Stimulated activated naive CD8-positive, alpha-beta T cell treated with anti-CD3 and anti-CD28 coated beads, Interleukin-15, amount 100 ng/mL, for 72 hours (primary cell): ENCODE data around the gene CEP55.

Experiments used
- ATAC-seq: fragments of 150-1000 bp; cut with Tn5 transposase; 2 replicates; pipeline ENCODE4 v1.10.0; 2021; ENCODE audit warnings: mild to moderate bottlenecking, moderate library complexity
- DNase-seq, 2 donors: peaks; one replicate each; pipeline ENCODE4 v3.0.0; 2021 to 2022
- H3K27ac Mint-ChIP-seq, 2 donors: one replicate each; pipeline ENCODE4 v1.8.0; 2022; ENCODE audit warnings: mild to moderate bottlenecking in 2 of 2, mixed read lengths in 2 of 2, moderate library complexity in 2 of 2
- H3K27me3 Mint-ChIP-seq: one replicate; pipeline ENCODE4 v1.8.0; 2022; ENCODE audit warnings: mixed read lengths
- H3K4me1 Mint-ChIP-seq: one replicate; pipeline ENCODE4 v1.8.0; 2022; ENCODE audit warnings: mild to moderate bottlenecking, mixed read lengths
- H3K4me3 Mint-ChIP-seq, 2 donors: one replicate each; pipeline ENCODE4 v1.8.0; 2022; ENCODE audit warnings: mild to moderate bottlenecking in 2 of 2, mixed read lengths in 2 of 2, moderate library complexity in 1 of 2
- H3K9me3 Mint-ChIP-seq, 2 donors: one replicate each; pipeline ENCODE4 v1.8.0; 2022; ENCODE audit warnings: mixed read lengths in 2 of 2

CEP55 gene

DNA sequence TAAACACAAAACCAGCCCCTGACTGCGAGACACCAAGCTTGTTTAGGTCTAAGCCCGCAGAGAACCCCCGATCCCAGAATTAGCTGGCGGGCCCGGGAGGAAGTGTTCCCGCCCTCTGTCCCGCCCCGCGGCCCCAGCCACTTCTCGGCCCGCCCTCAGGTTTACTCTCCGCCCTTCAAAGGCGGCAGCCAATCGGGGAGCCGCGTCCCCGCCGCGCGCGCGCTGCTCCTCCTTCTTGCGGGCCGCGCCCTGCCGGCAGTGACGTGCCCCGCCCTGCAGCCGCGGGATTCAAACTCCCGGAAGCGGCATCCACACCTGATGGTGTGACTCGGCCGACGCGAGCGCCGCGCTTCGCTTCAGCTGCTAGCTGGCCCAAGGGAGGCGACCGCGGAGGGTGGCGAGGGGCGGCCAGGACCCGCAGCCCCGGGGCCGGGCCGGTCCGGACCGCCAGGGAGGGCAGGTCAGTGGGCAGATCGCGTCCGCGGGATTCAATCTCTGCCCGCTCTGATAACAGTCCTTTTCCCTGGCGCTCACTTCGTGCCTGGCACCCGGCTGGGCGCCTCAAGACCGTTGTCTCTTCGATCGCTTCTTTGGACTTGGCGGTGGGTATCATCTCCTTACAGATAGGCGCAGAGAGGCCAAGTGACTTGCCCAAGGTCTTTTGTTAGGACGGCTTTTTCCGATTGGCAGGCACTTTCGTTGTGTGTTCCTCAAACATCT lies at the start of gene CEP55:
Gene CEP55, plus strand, starts transcription at position 291 of the 720 bp plus-strand sequence. CDS start 3,440 bp downstream, outside the sequence.
- Mint-ChIP-seq H3K4me3 (peak within 1 kb of the TSS; percentile 91 to 92), H3K4me1 (peaks cover 42% of the 10 kb centered on the region)
- peak; percentile 99 for ATAC-seq

DNA sequence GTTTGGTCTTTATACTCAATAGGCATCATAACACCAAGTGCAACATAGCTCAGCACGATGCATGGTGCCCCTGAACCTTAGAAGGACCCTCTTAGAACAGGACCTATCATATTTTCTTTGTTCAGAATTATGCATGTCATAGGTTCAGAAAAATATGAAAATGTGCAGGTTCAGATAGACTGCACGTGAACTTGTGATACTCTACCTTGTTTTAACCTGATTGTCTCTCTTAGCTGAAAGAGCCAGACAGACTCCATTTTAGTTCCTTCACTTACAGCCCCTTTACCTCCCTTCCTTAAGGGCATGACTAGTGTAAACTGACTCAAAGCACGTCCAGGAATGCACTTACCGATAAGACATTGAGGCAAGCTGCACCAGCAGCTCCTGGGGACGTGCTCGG lies 49.4 kb upstream of the CEP55 start:
- no peaks in the 10 kb centered on the region for H3K27me3 Mint-ChIP-seq
- H3K4me1 Mint-ChIP-seq, result peaks cover 10% of the 10 kb centered on the region

More for the DNA sequence above, at the start of gene CEP55:
- H3K27me3 Mint-ChIP-seq, result peaks cover 17% of the 10 kb centered on the region
- peak; percentile 94 to 96 for DNase-seq
- no peaks in the 10 kb centered on the region for H3K9me3 Mint-ChIP-seq
- H3K27ac Mint-ChIP-seq, result peak within 1 kb of the TSS; percentile 92 to 94

GRCh38 chr10:93447970-93448369 lies 48.4 kb upstream of the CEP55 start:
- ATAC-seq (no peak), DNase-seq (no peak)
- Mint-ChIP-seq H3K4me3 (no peak overlapping the region), H3K4me1 (peaks cover 13% of the 10 kb centered on the region), H3K27ac (no peak overlapping the region), H3K9me3 (no peaks in the 10 kb centered on the region), H3K27me3 (no peaks in the 10 kb centered on the region)

More for the DNA sequence above, 49.4 kb upstream of the CEP55 start:
- no peak overlapping the region for H3K27ac Mint-ChIP-seq
- ATAC-seq (no peak), DNase-seq (no peak)
- H3K9me3 Mint-ChIP-seq, result no peaks in the 10 kb centered on the region
- H3K4me3 Mint-ChIP-seq, result no peak overlapping the region

DNA sequence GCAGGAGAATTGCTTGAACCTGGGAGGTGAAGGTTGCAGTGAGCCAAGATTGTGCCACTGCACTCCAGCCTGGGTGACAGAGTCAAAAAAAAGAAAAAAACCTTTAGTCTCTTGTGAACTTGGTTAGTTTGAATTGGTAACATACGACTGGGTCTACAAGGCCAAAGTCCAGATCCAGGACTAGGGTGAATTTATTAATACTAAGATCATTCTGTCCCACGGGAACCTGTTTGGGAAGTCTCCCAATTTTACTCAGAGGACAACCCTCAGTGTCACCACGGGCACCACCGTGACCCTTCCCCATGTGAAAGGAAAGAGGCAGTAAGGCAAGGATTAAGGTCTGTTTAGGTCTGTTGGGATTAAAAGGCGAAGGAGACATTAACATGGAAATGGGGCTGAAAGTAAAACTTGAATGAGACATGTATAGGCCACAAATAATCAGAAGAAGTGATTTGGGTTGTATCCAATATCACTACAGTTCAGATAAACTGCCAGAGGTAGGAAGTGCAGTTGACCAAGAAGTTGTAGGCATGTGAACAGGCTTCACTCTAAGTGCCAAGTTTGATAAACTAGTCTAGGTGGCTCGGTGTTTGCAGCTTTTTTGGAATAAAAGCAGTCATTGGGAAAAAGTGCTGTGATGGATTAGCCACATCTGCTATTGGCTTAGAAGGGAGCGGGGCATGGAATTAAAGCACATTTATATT lies 45.0 kb upstream of the CEP55 start:
- Mint-ChIP-seq H3K9me3 (no peaks in the 10 kb centered on the region), H3K27ac (no peak overlapping the region), H3K27me3 (no peaks in the 10 kb centered on the region)

GRCh38 chr10:93452143-93452542 lies 44.3 kb upstream of the CEP55 start:
- Mint-ChIP-seq H3K4me3 (no peak overlapping the region), H3K27me3 (no peaks in the 10 kb centered on the region), H3K27ac (no peak overlapping the region), H3K4me1 (peaks cover 13% of the 10 kb centered on the region), H3K9me3 (no peaks in the 10 kb centered on the region)
- ATAC-seq (peak; percentile 81), DNase-seq (peak; percentile 5 to 34)

More for the DNA sequence above, 45.0 kb upstream of the CEP55 start:
- DNase-seq (no peak), ATAC-seq (no peak)
- no peak overlapping the region for H3K4me3 Mint-ChIP-seq
- H3K4me1 Mint-ChIP-seq, result peaks cover 13% of the 10 kb centered on the region

DNA sequence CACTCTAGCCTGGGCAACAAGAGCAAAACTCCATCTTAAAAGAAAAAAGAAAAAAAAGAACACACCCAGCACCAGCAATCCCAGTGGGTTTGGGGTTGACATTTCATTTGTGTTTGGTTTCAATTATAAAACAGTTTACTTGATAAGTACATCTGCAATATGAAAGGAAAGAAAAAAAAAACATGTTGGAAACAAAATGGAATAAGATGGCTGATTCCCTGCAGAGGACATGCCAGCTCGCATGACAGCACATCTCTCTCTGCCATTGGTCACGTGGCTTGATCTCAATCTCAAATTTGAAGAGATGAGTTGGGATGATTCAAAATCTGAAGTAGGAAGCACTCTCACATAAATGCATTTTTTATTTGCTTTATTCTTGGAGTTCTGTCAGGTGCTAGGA lies 42.3 kb upstream of the CEP55 start:
- DNase-seq (no peak), ATAC-seq (no peak)
- Mint-ChIP-seq H3K4me3 (no peak overlapping the region), H3K9me3 (no peaks in the 10 kb centered on the region), H3K27me3 (no peaks in the 10 kb centered on the region), H3K4me1 (peaks cover 19% of the 10 kb centered on the region), H3K27ac (no peak overlapping the region)

- H3K4me1 Mint-ChIP-seq, result peaks cover 20% of the 10 kb centered on the region
- no peaks in the 10 kb centered on the region for H3K9me3 Mint-ChIP-seq
- H3K27me3 Mint-ChIP-seq, result no peaks in the 10 kb centered on the region
- no peak for DNase-seq
- no peak overlapping the region for H3K27ac Mint-ChIP-seq
- H3K4me3 Mint-ChIP-seq, result no peak overlapping the region
- ATAC-seq, result no peak
Measured at GRCh38 chr10:93454736-93455135, 41.7 kb upstream of the CEP55 start.

GRCh38 chr10:93456480-93456879 lies 39.9 kb upstream of the CEP55 start:
- H3K4me3 Mint-ChIP-seq, result no peak overlapping the region
- ATAC-seq (no peak), DNase-seq (no peak)
- no peak overlapping the region for H3K27ac Mint-ChIP-seq
- peaks cover 15% of the 10 kb centered on the region for H3K4me1 Mint-ChIP-seq
- no peaks in the 10 kb centered on the region for H3K9me3 Mint-ChIP-seq
- no peaks in the 10 kb centered on the region for H3K27me3 Mint-ChIP-seq

- no peak for DNase-seq
- H3K4me3 Mint-ChIP-seq, result no peak overlapping the region
- no peak for ATAC-seq
- H3K27ac Mint-ChIP-seq, result no peak overlapping the region
- H3K4me1 Mint-ChIP-seq, result peaks cover 6% of the 10 kb centered on the region
- no peaks in the 10 kb centered on the region for H3K9me3 Mint-ChIP-seq
- H3K27me3 Mint-ChIP-seq, result no peaks in the 10 kb centered on the region
Measured at GRCh38 chr10:93457511-93457910, 38.9 kb upstream of the CEP55 start.

DNA sequence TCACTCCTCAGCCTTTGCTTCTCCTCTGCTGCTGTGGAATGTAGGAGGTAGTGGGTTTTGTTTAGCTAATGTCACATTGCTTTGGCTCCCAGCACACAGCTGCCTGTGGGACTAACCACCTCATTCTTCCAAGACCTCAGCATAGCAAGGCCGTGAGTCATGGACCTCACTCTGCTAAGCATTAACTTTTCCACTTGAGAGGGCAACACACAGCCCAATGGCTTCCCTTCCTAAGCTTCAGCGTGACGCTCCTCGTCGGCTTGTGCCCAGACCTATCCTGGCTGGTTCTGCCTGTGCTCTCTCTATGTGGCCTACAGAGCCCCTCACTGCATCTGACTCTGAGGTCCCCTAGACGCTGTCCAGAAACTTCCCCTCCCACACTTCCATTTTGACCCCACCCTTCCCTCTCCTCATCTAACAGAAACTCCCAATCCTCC lies 37.6 kb upstream of the CEP55 start:
- ATAC-seq (no peak), DNase-seq (no peak)
- Mint-ChIP-seq H3K27me3 (no peaks in the 10 kb centered on the region), H3K4me3 (no peak overlapping the region), H3K9me3 (no peaks in the 10 kb centered on the region), H3K27ac (no peak overlapping the region), H3K4me1 (peaks cover 13% of the 10 kb centered on the region)

GRCh38 chr10:93459466-93459865 lies 36.9 kb upstream of the CEP55 start:
- ATAC-seq, result no peak
- DNase-seq, result no peak
- H3K27me3 Mint-ChIP-seq, result no peaks in the 10 kb centered on the region
- no peak overlapping the region for H3K4me3 Mint-ChIP-seq
- H3K9me3 Mint-ChIP-seq, result no peaks in the 10 kb centered on the region
- no peak overlapping the region for H3K27ac Mint-ChIP-seq
- H3K4me1 Mint-ChIP-seq, result peaks cover 13% of the 10 kb centered on the region

- Mint-ChIP-seq H3K27ac (no peak overlapping the region), H3K27me3 (no peaks in the 10 kb centered on the region), H3K4me3 (no peak overlapping the region), H3K4me1 (peaks cover 13% of the 10 kb centered on the region), H3K9me3 (no peaks in the 10 kb centered on the region)
- DNase-seq (no peak), ATAC-seq (no peak)
Measured at GRCh38 chr10:93461109-93461806, 35.2 kb upstream of the CEP55 start.

DNA sequence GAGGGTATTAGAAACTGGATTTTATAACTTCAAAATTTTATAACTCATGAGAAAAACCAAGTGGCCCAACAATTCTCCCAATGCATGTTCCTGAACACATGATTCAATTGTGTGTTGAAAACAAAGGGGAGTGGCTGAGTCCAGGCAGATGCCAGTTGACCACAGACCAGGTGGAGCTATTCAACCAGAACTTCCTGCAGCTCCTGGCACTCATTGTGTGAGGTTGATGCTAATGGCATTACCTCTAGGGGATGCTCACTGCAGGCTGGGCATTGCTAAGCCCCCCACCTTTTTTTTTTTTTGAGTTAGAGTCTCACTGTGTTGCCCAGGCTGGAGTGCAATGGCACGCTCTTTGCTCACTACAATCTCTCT lies 34.6 kb upstream of the CEP55 start:
- Mint-ChIP-seq H3K4me3 (no peak overlapping the region), H3K27me3 (no peaks in the 10 kb centered on the region), H3K4me1 (peaks cover 13% of the 10 kb centered on the region), H3K27ac (no peak overlapping the region), H3K9me3 (no peaks in the 10 kb centered on the region)
- ATAC-seq (no peak), DNase-seq (no peak)

DNA sequence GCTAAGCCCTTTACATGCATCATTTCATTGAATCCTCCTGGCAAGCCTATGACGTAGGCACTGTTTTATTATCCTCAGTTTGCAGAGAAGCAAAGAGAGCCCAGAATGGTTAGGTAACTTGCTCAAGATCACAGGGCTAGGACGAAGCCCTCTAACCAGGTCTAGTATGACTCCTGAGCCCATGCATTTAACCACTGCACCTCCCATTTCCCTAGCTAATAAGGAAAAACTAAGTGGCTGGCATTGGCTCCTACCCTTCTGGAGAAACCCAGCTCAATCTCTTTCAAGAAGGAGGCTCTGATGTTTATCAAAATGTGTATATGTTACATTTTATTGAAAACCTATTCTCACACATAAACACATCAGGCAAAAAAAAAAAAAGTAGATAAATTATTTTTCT lies 34.0 kb upstream of the CEP55 start:
- ATAC-seq (no peak), DNase-seq (no peak)
- Mint-ChIP-seq H3K27ac (peak overlapping the region in 1 of 2 donors; percentile 41), H3K4me1 (peaks cover 13% of the 10 kb centered on the region), H3K9me3 (no peaks in the 10 kb centered on the region), H3K4me3 (no peak overlapping the region), H3K27me3 (no peaks in the 10 kb centered on the region)

DNA sequence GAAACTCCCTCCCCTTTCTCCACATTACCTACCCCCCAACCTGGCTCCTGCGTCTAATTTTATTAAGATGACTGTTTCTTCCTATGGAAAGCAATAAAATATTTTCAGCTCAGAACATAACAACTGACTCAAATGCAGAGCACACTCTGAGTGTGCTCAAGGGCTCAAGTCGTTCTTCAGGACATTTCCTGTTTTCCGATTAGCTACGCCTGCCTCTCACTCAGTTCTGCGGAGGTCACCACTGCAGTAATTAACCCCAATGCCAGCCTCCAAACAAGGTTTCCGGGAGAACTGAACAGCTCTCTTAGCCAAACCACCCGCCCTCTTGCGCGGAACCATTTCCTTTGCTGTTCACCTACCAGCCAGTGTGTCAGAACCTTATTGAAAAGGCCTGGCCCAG lies 33.5 kb upstream of the CEP55 start:
- peak; percentile 3 to 46 for DNase-seq
- Mint-ChIP-seq H3K27me3 (no peaks in the 10 kb centered on the region), H3K4me3 (peak overlapping the region in 1 of 2 donors; percentile 5), H3K27ac (peak overlapping the region in 1 of 2 donors; percentile 41), H3K4me1 (peaks cover 13% of the 10 kb centered on the region), H3K9me3 (no peaks in the 10 kb centered on the region)
- peak; percentile 89 for ATAC-seq
